Breast epithelium (tissue), 4 donors: Measurements from ENCODE around the gene LAMA1. TPM values are rescaled to one million over a fixed set of nuclear protein-coding genes. Genes with fewer than 3 reads are reported as not detected.
A peak's percentile ranks its signal among the peaks of the same experiment; 100 is the strongest.

Source experiments
- DNase-seq, 2 donors: peaks; one replicate each; pipeline ENCODE4 v3.0.0-alpha.2; 2019; ENCODE audit warnings: low spot score in 2 of 2
- H3K27ac ChIP-seq, 2 donors: fragments of 200-600 bp; sonication (generic) in 1 of 2; one replicate each; pipeline ENCODE4 v1.5.1; 2016 to 2019; ENCODE audit warnings: mild to moderate bottlenecking in 1 of 2
- H3K27me3 ChIP-seq, 2 donors: fragments of 200-600 bp; sonication (generic) in 1 of 2; one replicate each; pipeline versions ENCODE4 v1.5.1 to v1.6.0; 2017 to 2019; ENCODE audit warnings: control low read depth in 1 of 2, mild to moderate bottlenecking in 1 of 2
- H3K36me3 ChIP-seq: fragments of 200-600 bp; one replicate; pipeline ENCODE4 v1.5.1; 2019
- H3K4me1 ChIP-seq, 2 donors: fragments of 200-600 bp; sonication (generic); one replicate each; pipeline ENCODE4 v1.5.1; 2016 to 2019; ENCODE audit warnings: control low read depth in 1 of 2
- H3K4me3 ChIP-seq, 3 donors: fragments of 200-600 bp; sonication (generic); 1 replicate in 2 of 3; 2 replicates in 1 of 3; pipeline ENCODE4 v1.5.1; 2016 to 2019; ENCODE audit warnings: mild to moderate bottlenecking in 3 of 3, moderate library complexity in 2 of 3
- H3K9me3 ChIP-seq, 2 donors: fragments of 200-600 bp; sonication (generic) in 1 of 2; one replicate each; pipeline ENCODE4 v1.5.1; 2016 to 2019; ENCODE audit warnings: control low read depth in 1 of 2
- CTCF ChIP-seq, 3 donors: fragments of 450-650 bp; IDR thresholded peaks; one replicate each; pipeline ENCODE4 v1.5.1; 2016 to 2017; ENCODE audit warnings: antibody characterized with exemption in 3 of 3, mild to moderate bottlenecking in 3 of 3, moderate library complexity in 3 of 3
- POLR2A ChIP-seq: fragments of 450-650 bp; IDR thresholded peaks from one replicate; pipeline ENCODE4 v1.6.1; 2016; ENCODE audit warnings: antibody characterized with exemption, mild to moderate bottlenecking, moderate library complexity
- POLR2AphosphoS5 ChIP-seq, 3 donors: sonication (generic); formaldehyde crosslinking; IDR thresholded peaks; one replicate each; pipeline ENCODE4 v1.6.1; 2017; ENCODE audit warnings: antibody characterized with exemption in 3 of 3
- intact Hi-C: fragments of 100-400 bp; cut with DNase I; formaldehyde crosslinking; loops from one replicate; pipeline ENCODE4 v1.15.1; 2023; ENCODE audit warnings: low total_unique reads
- total RNA-seq, 3 donors: library from RNA; depleted of rRNA; stranded (reverse); fragments of >200 nt; gene quantifications; one replicate each; pipeline ENCODE4 v1.1.0, GENCODE V29; 2016

The LAMA1 gene
- total RNA-seq, 3 donors from 2014 or later, result 0.48 to 14.7 (median 10.2) TPM

GRCh38 chr18:7068871-7069590, 48.6 kb downstream of the LAMA1 start:
- Histone ChIP-seq H3K27ac (no peak overlapping the region), H3K4me1 (no peaks in the 10 kb centered on the region), H3K9me3 (no peaks in the 10 kb centered on the region), H3K36me3 (no peaks in the 10 kb centered on the region), H3K27me3 (no peaks in the 10 kb centered on the region), H3K4me3 (no peak overlapping the region)
- no peak for TF ChIP-seq POLR2AphosphoS5 (IDR thresholded peaks at IDR 0.05)
- TF ChIP-seq POLR2A, result no peak
- no peak for TF ChIP-seq CTCF (IDR thresholded peaks at IDR 0.05)
- DNase-seq, result no peak
- intact Hi-C loops, result loop anchor here (5.0 kb wide), 1 partner anchor 388 kb away; no protein-coding TSS in a partner anchor

- no peak overlapping the region for H3K27ac ChIP-seq
- no peaks in the 10 kb centered on the region for H3K4me1 ChIP-seq
- no peak for DNase-seq
- no peaks in the 10 kb centered on the region for H3K9me3 ChIP-seq
- intact Hi-C loops, result loop anchor here (5.0 kb wide), 1 partner anchor 390 kb away; no protein-coding TSS in a partner anchor
- TF ChIP-seq CTCF (IDR thresholded peaks at IDR 0.05), result no peak
- TF ChIP-seq POLR2A, result no peak
- no peaks in the 10 kb centered on the region for H3K27me3 ChIP-seq
- no peak overlapping the region for H3K4me3 ChIP-seq
- no peaks in the 10 kb centered on the region for H3K36me3 ChIP-seq
Measured at GRCh38 chr18:7066965-7067555, 50.5 kb downstream of the LAMA1 start.

- intact Hi-C loops, result loop anchor here (5.0 kb wide), 1 partner anchor 392 kb away; no protein-coding TSS in a partner anchor
Measured at GRCh38 chr18:7065736-7066135, 51.9 kb downstream of the LAMA1 start.

GRCh38 chr18:7064346-7064745, 53.3 kb downstream of the LAMA1 start:
- Histone ChIP-seq H3K4me3 (no peak overlapping the region), H3K9me3 (no peaks in the 10 kb centered on the region), H3K36me3 (no peaks in the 10 kb centered on the region), H3K27me3 (no peaks in the 10 kb centered on the region), H3K27ac (peak overlapping the region in 1 of 2 donors; percentile 55), H3K4me1 (no peaks in the 10 kb centered on the region)
- no peak for DNase-seq
- no peak for TF ChIP-seq POLR2A
- no peak for TF ChIP-seq POLR2AphosphoS5 (IDR thresholded peaks at IDR 0.05)
- no peak for TF ChIP-seq CTCF (IDR thresholded peaks at IDR 0.05)
- intact Hi-C loops, result no loop called here

More at GRCh38 chr18:7065736-7066135, 51.9 kb downstream of the LAMA1 start:
- no peak for DNase-seq
- no peaks in the 10 kb centered on the region for H3K9me3 ChIP-seq
- H3K27me3 ChIP-seq, result no peaks in the 10 kb centered on the region
- no peak overlapping the region for H3K27ac ChIP-seq
- no peak overlapping the region for H3K4me3 ChIP-seq
- TF ChIP-seq POLR2A (no peak), POLR2AphosphoS5 (IDR thresholded peaks at IDR 0.05) (no peak), CTCF (IDR thresholded peaks at IDR 0.05) (no peak)
- H3K4me1 ChIP-seq, result no peaks in the 10 kb centered on the region
- no peaks in the 10 kb centered on the region for H3K36me3 ChIP-seq

GRCh38 chr18:7062811-7063210, 54.8 kb downstream of the LAMA1 start:
- no peak for TF ChIP-seq POLR2AphosphoS5 (IDR thresholded peaks at IDR 0.05)
- no peak for TF ChIP-seq POLR2A
- no peak for TF ChIP-seq CTCF (IDR thresholded peaks at IDR 0.05)
- Histone ChIP-seq H3K36me3 (no peaks in the 10 kb centered on the region), H3K27me3 (no peaks in the 10 kb centered on the region), H3K27ac (no peak overlapping the region), H3K9me3 (no peaks in the 10 kb centered on the region), H3K4me3 (no peak overlapping the region), H3K4me1 (no peaks in the 10 kb centered on the region)
- no peak for DNase-seq
- intact Hi-C loops, result no loop called here
